ENCODE data around the gene PLPP2.
A peak's percentile ranks its signal among the peaks of the same experiment; 100 is the strongest.

The PLPP2 gene

GRCh38 chr19:293436-294110 is 2.4 kb upstream of the PLPP2 start:
- no peak for DNase-seq (ENCODE audit: low spot score)

DNA sequence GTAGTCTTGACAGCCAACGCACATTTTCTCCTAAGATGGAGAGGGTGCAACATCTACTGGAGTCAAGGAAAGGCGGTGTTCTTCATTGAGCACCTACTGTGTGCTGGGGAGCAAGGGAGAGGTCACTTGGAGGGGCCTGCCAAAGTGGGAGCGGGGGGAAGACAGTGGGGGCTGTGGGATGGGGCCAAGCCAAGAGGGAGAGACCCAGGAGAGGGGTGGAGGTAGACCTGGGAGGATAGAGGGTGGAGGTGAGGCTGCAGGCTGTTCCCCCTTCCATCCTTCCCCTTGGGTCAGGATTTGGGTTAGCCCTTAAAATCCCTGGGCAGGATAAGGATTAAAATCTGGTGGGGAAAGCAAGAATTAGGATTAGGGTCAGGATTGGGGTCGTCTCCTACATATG is 1.7 kb upstream of the PLPP2 start:
- no peak for DNase-seq (ENCODE audit: low spot score)

- no peak for DNase-seq (ENCODE audit: low spot score)
Measured at GRCh38 chr19:292281-292884, 1.2 kb upstream of the PLPP2 start.

GRCh38 chr19:291561-292280 is 518 bp upstream of the PLPP2 start:
- no peak for DNase-seq (ENCODE audit: low spot score)

DNA sequence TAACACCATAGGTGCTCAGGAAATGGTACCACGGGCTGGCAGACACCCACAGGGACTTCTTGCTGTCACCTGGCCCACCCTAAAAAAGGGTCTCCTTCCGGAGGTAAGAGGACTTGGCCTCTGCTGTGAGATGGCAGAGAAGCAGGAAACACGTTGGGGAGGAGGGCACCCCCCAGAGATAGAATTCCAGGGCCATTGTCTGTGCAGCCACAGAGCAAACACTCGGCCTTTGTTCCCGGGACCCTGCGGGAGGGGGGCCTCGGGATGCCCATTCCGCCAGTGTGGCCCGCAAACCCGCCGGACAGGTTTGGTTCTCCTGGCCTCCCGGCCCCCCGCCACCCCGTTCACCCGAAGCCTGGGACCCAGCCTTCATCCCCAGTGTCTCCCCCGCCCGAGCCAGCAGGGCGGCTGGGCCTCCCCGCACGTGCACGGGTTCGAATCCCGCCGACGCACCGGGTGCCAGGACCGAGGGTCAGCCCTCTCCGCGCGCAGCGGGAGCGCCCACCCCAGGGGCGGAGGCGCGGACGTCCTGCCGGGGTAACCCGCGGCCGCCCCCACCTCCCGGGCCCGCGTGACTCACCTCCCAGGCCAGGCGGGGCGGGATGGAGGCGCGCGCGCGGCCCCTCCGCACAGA is 714 bp downstream of the PLPP2 start:
- DNase-seq (ENCODE audit: low spot score): peak; percentile 52

DNA sequence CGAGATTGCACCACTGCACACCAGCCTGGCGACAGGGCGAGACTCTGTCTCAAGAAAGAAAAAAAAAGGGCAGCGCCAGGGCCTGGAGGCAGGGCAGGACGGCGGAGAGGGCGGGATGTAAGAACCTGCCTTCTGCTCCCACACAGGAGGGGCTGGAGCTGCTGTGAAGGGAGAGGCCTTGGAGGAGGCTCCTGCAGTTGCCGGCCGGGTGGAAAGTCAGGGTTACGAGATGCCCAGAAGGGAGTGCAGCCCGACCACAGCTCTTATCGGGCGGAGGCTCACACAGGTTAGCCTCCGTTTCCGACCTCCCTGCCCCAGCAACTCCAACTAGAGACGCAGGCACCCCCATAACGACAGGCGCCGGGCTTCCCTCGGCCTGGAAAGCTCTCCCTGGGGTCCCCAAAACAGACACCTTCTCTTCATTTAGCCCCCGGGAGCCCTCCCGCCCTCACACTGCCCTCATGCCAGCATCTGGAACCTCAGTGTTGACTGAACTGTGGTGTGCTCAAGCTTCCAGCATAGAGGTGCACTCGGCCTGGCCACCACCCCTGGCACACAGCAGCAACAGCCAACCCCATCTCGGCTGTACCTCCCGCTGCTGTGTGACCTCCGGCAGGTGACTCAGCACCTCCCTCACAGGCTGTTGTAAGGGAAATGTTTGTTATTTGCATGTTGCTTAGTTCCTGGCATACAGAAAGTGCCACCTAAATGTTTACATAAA is 1.4 kb downstream of the PLPP2 start:
- peak; percentile 38 for DNase-seq (ENCODE audit: low spot score)

DNA sequence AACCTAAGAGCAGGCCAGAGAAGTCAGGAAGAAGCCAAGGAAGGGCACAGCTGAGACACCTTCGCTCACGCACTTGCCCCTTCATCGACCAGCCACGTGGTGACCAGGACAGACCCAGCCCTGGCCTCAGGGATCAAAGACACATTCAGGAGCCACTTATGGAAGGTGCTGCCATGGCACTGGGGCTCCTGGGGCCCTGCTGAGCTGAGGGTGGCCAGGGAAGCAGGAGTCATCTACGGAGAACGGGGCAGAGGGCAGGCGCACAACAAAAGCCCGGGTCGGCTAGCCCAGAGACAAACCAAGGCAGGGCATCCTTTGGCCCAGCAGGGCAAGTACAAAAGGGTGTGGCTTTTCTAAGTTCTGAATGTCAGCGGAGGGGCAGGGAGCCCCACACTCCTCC is 2.3 kb downstream of the PLPP2 start:
- no peak for DNase-seq (ENCODE audit: low spot score)

GRCh38 chr19:287381-287871 is 3.8 kb downstream of the PLPP2 start:
- DNase-seq (ENCODE audit: low spot score): no peak

- DNase-seq (ENCODE audit: low spot score): no peak
Measured at GRCh38 chr19:283395-283794, 7.8 kb downstream of the PLPP2 start.

- no peak for DNase-seq (ENCODE audit: low spot score)
Measured at GRCh38 chr19:282501-282900, 8.7 kb downstream of the PLPP2 start.

DNA sequence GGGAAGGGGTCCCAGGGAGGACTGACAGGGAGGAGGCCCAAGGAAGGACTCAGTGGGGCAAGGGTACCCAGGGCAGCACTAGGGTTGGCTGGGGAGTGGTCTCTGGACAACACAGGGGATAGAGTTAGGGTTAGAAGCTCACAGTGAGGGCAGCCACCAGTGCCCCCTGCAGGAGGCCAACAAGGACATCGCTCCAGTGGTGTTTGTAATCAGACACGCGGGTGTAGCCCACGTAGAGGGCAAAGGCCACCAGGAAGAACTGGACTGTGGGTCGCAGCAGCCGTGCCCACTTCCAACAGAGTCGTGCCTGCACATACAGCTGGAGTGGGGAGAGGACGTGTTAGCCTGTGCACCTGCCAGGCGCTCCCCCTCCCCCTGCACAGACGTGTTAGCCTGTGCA is 9.2 kb downstream of the PLPP2 start:
- DNase-seq (ENCODE audit: low spot score): no peak

- no peak for DNase-seq (ENCODE audit: low spot score)
Measured at GRCh38 chr19:281156-281853, 9.9 kb downstream of the PLPP2 start.

DNA sequence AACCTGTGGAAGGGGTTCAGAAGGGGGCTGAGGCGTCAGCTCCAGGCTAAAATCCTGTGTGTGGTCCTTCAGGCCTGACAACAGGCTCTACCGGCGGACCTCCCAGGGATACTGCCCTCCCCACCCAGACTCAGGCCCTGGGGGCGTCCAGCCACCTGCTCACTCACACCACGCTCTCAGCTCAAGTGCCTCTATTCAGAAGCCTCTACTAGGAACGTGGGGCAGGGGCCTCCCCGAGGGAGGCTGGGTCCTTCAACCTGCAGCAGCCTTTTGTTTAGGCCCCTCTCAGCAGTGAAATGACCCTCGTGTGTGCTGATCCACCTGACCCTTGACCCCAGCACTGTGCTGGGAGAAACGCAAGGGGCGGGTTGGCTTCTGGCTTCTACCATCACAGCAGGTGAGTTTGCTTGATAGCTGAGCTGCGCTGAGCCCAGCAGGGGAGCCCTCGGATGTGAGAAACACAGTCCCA is 10.6 kb downstream of the PLPP2 start:
- DNase-seq (ENCODE audit: low spot score): no peak

- no peak for DNase-seq (ENCODE audit: low spot score)
Measured at GRCh38 chr19:279656-280055, 11.5 kb downstream of the PLPP2 start.

GRCh38 chr19:279231-279630 is 12.0 kb downstream of the PLPP2 start:
- no peak for DNase-seq (ENCODE audit: low spot score)

GRCh38 chr19:277581-278165 is 13.5 kb downstream of the PLPP2 start:
- no peak for DNase-seq (ENCODE audit: low spot score)

DNA sequence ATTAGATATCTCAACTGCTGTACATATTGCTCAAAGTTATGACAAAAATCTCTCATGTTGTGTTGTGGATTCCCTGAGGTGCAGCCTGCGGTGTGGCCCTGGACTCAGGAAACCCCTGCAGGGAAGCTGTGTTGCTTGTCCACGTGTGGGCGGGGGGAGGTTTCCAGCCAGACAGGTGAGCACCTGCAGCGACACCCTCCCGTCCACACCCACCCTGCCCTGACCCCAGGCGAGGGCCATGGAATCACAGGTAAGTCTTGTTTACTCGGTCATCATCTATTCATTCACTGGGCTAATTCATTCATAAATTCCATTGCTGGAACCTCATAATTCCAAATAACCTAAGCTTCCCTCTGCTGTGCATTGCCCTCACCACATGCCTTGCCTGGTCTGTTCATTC is 14.1 kb downstream of the PLPP2 start:
- no peak for DNase-seq (ENCODE audit: low spot score)

DNA sequence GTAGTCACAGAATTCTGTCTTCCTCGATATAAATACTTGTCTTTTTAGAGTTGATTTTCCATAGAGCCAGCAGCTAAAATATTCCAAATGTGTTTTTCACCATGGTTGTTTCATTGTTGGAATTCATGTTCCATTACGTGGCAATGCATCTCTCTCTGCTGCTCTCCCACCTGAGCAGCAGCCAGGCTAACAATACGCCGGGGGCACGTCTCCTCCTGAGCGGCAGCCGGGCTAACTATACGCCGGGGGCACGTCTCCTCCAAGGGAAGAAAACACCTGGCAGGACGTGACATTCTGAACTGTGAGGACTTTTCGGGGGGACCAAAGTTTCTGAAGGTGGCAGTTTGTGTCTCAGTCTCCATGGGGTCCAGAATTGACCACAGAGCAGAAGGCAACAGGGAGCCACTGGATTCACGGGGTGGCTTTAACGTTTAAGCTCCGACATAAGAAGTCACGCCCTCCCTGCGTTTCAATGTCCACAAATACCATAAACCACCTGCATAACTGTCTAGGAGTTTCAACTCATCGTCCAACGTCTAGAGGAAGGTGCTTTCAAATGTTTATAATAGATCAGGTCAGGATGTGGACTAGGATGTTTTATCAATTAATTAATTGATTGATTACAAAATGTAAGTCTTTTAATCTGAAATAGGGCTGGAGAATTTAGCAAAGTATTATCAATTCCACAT is 15.1 kb downstream of the PLPP2 start:
- DNase-seq (ENCODE audit: low spot score): no peak

GRCh38 chr19:275000-275399 is 16.2 kb downstream of the PLPP2 start:
- DNase-seq (ENCODE audit: low spot score): no peak

- DNase-seq (ENCODE audit: low spot score): no peak
Measured at GRCh38 chr19:273393-273792, 17.8 kb downstream of the PLPP2 start.

All from AG08395 (cell line).